ENCODE data around the gene PROS1. TPM values are rescaled to one million over a fixed set of nuclear protein-coding genes. Genes with fewer than 3 reads are reported as not detected.

PROS1 gene
- total RNA-seq, 1 experiment from 2014 or later, result 1.3 TPM

GRCh38 chr3:93969997-93970396 lies 3.7 kb downstream of the PROS1 start:
- H3K9me3 ChIP-seq (ENCODE audit: control insufficient read depth, low read depth, low read length), result no peaks in the 10 kb centered on the region
- peaks cover 9 to 12% of the 10 kb centered on the region in 2 experiments for H3K4me1 Mint-ChIP-seq

More at GRCh38 chr3:93969997-93970396, 3.7 kb downstream of the PROS1 start:
- H3K56ac ChIP-seq (ENCODE audit: insufficient read length, low read depth, low read length), result no peak overlapping the region
- H2AFZ ChIP-seq (ENCODE audit: low read length), result no peak overlapping the region
- Mint-ChIP-seq H3K36me3 (ENCODE audit: insufficient read depth in 1 of 3, low read depth in 3 of 3) (peaks cover 0 to 5% (median 0%) of the 10 kb centered on the region in 3 experiments; a peak in 2 of 7 replicates), H3K27ac (no peak overlapping the region), H3K9me3 (peaks cover 14 to 28% of the 10 kb centered on the region in 2 experiments), H3K4me3 (no peak overlapping the region), H3K27me3 (ENCODE audit: low read depth) (peaks cover 24% of the 10 kb centered on the region)
- no peak overlapping the region for H2BK120ac ChIP-seq (ENCODE audit: low read depth, low read length, poor library complexity, severe bottlenecking)
- H4K5ac ChIP-seq (ENCODE audit: insufficient read length, low read depth, low read length), result no peak overlapping the region
- no peak overlapping the region for H3T11ph ChIP-seq (ENCODE audit: low read length)
- no peak overlapping the region for H4K8ac ChIP-seq (replicated peaks; ENCODE audit: insufficient read length, low read depth, low read length)
- H3K9ac ChIP-seq (ENCODE audit: extremely low read depth, insufficient read length, low read length), result no peak overlapping the region
- H4K91ac ChIP-seq (ENCODE audit: insufficient read length, low read depth, low read length), result no peak overlapping the region
- WGBS (ENCODE audit: extremely low coverage, insufficient read length, low lambda C conversion rate), result no CpG with 5 or more reads among the region's 1 CpG
- H2BK15ac ChIP-seq (ENCODE audit: low read depth, low read length), result no peak overlapping the region
- H3K4me1 ChIP-seq (ENCODE audit: insufficient read depth, low read length), result no peaks in the 10 kb centered on the region
- no peak for DNase-seq
- no peaks in the 10 kb centered on the region for H4K20me1 ChIP-seq (ENCODE audit: control insufficient read depth, insufficient read depth, insufficient read length)
- no peak overlapping the region for H3K14ac ChIP-seq (ENCODE audit: insufficient read depth, low read length)
- no peaks in the 10 kb centered on the region; the same call in 1 of the 2 replicates for H3K27me3 ChIP-seq (ENCODE audit: insufficient read depth, low read length)
- no peaks in the 10 kb centered on the region for H3K79me1 ChIP-seq (ENCODE audit: insufficient read depth, low read depth, low read length, poor library complexity, severe bottlenecking)
- H3K23me2 ChIP-seq (ENCODE audit: insufficient read length, low read depth, low read length, poor library complexity, severe bottlenecking), result no peaks in the 10 kb centered on the region
- H2BK12ac ChIP-seq (ENCODE audit: insufficient read length, low read depth, low read length), result no peak overlapping the region
- no peak overlapping the region for H2BK20ac ChIP-seq (ENCODE audit: low read depth, low read length, poor library complexity, severe bottlenecking)
- H2AK5ac ChIP-seq (ENCODE audit: insufficient read length, low read length), result no peak overlapping the region
- no peak for TF ChIP-seq CTCF (conservative IDR thresholded peaks at IDR 0.05)
- H3K4me2 ChIP-seq (ENCODE audit: insufficient read depth, insufficient read length, low read length), result no peak overlapping the region
- no peak overlapping the region for H2BK5ac ChIP-seq (ENCODE audit: insufficient read length, low read length)
- H3K27ac ChIP-seq (ENCODE audit: insufficient read length, low read depth, low read length), result no peak overlapping the region
- no peak overlapping the region for H3K23ac ChIP-seq (ENCODE audit: insufficient read length, low read depth, low read length)
- no peak overlapping the region for H3K4ac ChIP-seq (ENCODE audit: low read depth, low read length)
- no peak overlapping the region for H3K18ac ChIP-seq (ENCODE audit: insufficient read length, low read depth, low read length)
- H3K79me2 ChIP-seq (ENCODE audit: insufficient read depth, low read length), result no peaks in the 10 kb centered on the region

Data from H9 (cell line).